ENCODE data around the gene CRIM1. TPM values are rescaled to one million over a fixed set of nuclear protein-coding genes. Genes with fewer than 3 reads are reported as not detected.

Gene CRIM1
- total and polyA plus RNA-seq, 2 experiments from 2014 or later, result 10.5 to 36.4 TPM

DNA sequence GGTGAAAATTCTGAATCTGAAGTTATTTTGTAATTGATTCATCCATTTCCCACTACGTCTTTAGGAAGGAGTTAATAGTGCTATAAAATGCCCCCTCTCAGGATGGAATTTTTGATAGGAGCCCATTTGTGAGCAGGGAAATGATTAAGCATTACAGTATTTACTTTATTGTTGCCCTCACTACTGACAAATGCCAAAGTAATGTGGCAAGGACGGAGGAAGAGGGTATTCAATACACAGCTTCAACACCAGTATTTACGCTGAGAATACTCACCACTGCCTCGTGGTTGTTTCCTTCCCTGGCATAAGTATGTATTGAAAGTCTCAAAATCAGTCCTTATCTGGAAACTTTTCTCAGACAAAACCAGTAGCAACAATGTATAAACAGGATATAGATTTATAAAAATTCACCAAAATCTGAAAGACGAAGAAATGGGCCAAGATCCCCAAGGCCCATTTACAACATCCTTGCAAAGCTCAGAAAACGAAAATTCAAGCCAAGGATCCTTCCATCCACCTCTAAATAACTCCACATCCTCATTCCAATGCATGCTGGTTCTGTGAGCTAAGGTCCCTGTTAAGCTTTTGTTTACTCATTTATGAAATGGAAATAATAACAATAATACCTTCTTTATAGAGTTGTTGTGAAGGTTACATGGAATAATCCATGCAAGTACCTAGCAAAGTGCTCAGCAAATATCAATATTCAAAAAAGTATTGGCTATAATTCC lies 213.1 kb downstream of the CRIM1 start:
- H4K20me1 ChIP-seq (replicated peaks; ENCODE audit: insufficient read depth), result no peaks in the 10 kb centered on the region
- H3K36me3 ChIP-seq (ENCODE audit: insufficient read depth), result no peaks in the 10 kb centered on the region
- no peak overlapping the region for H2AFZ ChIP-seq
- H3K4me1 ChIP-seq (ENCODE audit: insufficient read depth), result peaks cover 51% of the 10 kb centered on the region
- no peak for TF ChIP-seq ZNF331 (CRISPR knock-in tag; IDR thresholded peaks at IDR 0.05; ENCODE audit: low read depth)
- no peak for TF ChIP-seq ZNF114 (CRISPR knock-in tag; IDR thresholded peaks at IDR 0.05)
- TF ChIP-seq EZH2 (IDR thresholded peaks at IDR 0.05; ENCODE audit: low read depth, unreplicated experiment), result no peak
- TF ChIP-seq, protein P1, sequence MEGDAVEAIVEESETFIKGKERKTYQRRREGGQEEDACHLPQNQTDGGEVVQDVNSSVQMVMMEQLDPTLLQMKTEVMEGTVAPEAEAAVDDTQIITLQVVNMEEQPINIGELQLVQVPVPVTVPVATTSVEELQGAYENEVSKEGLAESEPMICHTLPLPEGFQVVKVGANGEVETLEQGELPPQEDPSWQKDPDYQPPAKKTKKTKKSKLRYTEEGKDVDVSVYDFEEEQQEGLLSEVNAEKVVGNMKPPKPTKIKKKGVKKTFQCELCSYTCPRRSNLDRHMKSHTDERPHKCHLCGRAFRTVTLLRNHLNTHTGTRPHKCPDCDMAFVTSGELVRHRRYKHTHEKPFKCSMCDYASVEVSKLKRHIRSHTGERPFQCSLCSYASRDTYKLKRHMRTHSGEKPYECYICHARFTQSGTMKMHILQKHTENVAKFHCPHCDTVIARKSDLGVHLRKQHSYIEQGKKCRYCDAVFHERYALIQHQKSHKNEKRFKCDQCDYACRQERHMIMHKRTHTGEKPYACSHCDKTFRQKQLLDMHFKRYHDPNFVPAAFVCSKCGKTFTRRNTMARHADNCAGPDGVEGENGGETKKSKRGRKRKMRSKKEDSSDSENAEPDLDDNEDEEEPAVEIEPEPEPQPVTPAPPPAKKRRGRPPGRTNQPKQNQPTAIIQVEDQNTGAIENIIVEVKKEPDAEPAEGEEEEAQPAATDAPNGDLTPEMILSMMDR (conservative IDR thresholded peaks at IDR 0.05; ENCODE audit: low read depth in 2 of 2), result no peak
- no peak for TF ChIP-seq POLR2AphosphoS5 (IDR thresholded peaks at IDR 0.05; ENCODE audit: low read depth)
- TF ChIP-seq CREB1 (CRISPR knock-in tag; IDR thresholded peaks at IDR 0.05; ENCODE audit: low read depth), result no peak
- Mint-ChIP-seq H3K27ac (0 out of 2 replicates have a peak overlapping the region, but pooled peaks have one; percentile 44), H3K4me1 (peaks cover 61% of the 10 kb centered on the region), H3K4me3 (no peak overlapping the region), H3K27me3 (ENCODE audit: insufficient read depth, low read depth, poor library complexity) (peaks cover 4% of the 10 kb centered on the region), H3K9me3 (no peaks in the 10 kb centered on the region; the same call in 2 of the 3 replicates), H3K36me3 (ENCODE audit: low read depth) (peaks cover 16% of the 10 kb centered on the region; the same call in 2 of the 3 replicates)
- H3K27me3 ChIP-seq (ENCODE audit: insufficient read depth), result no peaks in the 10 kb centered on the region
- no peak overlapping the region for H3K4me3 ChIP-seq
- peaks cover 17% of the 10 kb centered on the region; the same call in 1 of the 2 replicates for H3K79me2 ChIP-seq (replicated peaks; ENCODE audit: insufficient read depth)
- H3K27ac ChIP-seq (ENCODE audit: low read depth), result peak overlapping the region; percentile 56; the same call in 1 of the 2 replicates
- ATAC-seq, result peak; percentile 42
- no peaks in the 10 kb centered on the region for H3F3A ChIP-seq (replicated peaks; ENCODE audit: low read depth)
- peak; percentile 24 for DNase-seq (ENCODE audit: low spot score)
- no peaks in the 10 kb centered on the region for H3K9me2 ChIP-seq (ENCODE audit: insufficient read depth)
- H3K4me2 ChIP-seq, result peak overlapping the region; percentile 22

DNA sequence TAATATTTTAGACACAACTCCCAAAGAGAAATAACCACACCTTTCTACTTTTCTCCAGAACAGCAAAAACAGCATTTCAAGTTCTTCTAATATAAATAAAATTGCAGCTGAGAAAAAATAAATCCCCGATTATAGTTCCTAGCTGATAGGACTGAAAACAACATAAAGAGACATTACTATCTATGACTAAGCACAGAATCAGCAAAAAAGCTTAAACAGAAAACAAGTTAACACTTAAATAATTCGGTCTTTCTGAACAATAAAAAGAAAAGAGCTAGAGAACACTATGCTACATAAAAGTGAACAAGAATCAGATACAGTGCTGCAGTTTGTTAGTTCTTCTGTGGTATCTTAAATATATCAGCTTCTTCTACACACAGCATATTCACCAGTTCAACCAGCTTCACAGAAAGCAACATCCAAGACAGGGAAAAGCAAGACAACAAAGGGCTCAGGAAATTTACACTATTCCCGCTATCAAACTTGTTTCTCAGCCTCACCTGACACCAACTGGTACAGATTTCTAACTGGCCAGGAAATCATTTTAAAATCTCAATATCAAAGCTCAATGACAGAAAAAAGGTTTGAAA lies 213.8 kb downstream of the CRIM1 start:
- H3K4me3 Mint-ChIP-seq, result no peak overlapping the region
- Histone ChIP-seq H3K27ac (ENCODE audit: low read depth) (peak overlapping the region; percentile 56), H3K9me2 (ENCODE audit: insufficient read depth) (no peaks in the 10 kb centered on the region), H3K4me1 (ENCODE audit: insufficient read depth) (peaks cover 48% of the 10 kb centered on the region), H3F3A (replicated peaks; ENCODE audit: low read depth) (no peaks in the 10 kb centered on the region), H2AFZ (no peak overlapping the region), H3K4me2 (peak overlapping the region; percentile 22), H4K20me1 (replicated peaks; ENCODE audit: insufficient read depth) (no peaks in the 10 kb centered on the region), H3K36me3 (ENCODE audit: insufficient read depth) (no peaks in the 10 kb centered on the region), H3K27me3 (ENCODE audit: insufficient read depth) (no peaks in the 10 kb centered on the region), H3K4me3 (no peak overlapping the region), H3K79me2 (replicated peaks; ENCODE audit: insufficient read depth) (peaks cover 17% of the 10 kb centered on the region; the same call in 1 of the 2 replicates)
- H3K4me1 Mint-ChIP-seq, result peaks cover 56% of the 10 kb centered on the region
- H3K27ac Mint-ChIP-seq, result peak overlapping the region; percentile 50
- H3K27me3 Mint-ChIP-seq (ENCODE audit: insufficient read depth, low read depth, poor library complexity), result peaks cover 2% of the 10 kb centered on the region
- H3K9me3 Mint-ChIP-seq, result no peaks in the 10 kb centered on the region; the same call in 2 of the 3 replicates
- peak; percentile 33 for DNase-seq (ENCODE audit: low spot score)
- peaks cover 16% of the 10 kb centered on the region; the same call in 2 of the 3 replicates for H3K36me3 Mint-ChIP-seq (ENCODE audit: low read depth)
- peak; percentile 34; the same call in 1 of the 3 replicates for ATAC-seq
- no peak for TF ChIP-seq STAT1 (IDR thresholded peaks at IDR 0.05; ENCODE audit: unreplicated experiment)
- no peak for TF ChIP-seq EZH2phosphoT487 (IDR thresholded peaks at IDR 0.05; ENCODE audit: unreplicated experiment)
- TF ChIP-seq, protein P1 (conservative IDR thresholded peaks at IDR 0.05; ENCODE audit: low read depth in 2 of 2), result no peak
- TF ChIP-seq, protein P2, sequence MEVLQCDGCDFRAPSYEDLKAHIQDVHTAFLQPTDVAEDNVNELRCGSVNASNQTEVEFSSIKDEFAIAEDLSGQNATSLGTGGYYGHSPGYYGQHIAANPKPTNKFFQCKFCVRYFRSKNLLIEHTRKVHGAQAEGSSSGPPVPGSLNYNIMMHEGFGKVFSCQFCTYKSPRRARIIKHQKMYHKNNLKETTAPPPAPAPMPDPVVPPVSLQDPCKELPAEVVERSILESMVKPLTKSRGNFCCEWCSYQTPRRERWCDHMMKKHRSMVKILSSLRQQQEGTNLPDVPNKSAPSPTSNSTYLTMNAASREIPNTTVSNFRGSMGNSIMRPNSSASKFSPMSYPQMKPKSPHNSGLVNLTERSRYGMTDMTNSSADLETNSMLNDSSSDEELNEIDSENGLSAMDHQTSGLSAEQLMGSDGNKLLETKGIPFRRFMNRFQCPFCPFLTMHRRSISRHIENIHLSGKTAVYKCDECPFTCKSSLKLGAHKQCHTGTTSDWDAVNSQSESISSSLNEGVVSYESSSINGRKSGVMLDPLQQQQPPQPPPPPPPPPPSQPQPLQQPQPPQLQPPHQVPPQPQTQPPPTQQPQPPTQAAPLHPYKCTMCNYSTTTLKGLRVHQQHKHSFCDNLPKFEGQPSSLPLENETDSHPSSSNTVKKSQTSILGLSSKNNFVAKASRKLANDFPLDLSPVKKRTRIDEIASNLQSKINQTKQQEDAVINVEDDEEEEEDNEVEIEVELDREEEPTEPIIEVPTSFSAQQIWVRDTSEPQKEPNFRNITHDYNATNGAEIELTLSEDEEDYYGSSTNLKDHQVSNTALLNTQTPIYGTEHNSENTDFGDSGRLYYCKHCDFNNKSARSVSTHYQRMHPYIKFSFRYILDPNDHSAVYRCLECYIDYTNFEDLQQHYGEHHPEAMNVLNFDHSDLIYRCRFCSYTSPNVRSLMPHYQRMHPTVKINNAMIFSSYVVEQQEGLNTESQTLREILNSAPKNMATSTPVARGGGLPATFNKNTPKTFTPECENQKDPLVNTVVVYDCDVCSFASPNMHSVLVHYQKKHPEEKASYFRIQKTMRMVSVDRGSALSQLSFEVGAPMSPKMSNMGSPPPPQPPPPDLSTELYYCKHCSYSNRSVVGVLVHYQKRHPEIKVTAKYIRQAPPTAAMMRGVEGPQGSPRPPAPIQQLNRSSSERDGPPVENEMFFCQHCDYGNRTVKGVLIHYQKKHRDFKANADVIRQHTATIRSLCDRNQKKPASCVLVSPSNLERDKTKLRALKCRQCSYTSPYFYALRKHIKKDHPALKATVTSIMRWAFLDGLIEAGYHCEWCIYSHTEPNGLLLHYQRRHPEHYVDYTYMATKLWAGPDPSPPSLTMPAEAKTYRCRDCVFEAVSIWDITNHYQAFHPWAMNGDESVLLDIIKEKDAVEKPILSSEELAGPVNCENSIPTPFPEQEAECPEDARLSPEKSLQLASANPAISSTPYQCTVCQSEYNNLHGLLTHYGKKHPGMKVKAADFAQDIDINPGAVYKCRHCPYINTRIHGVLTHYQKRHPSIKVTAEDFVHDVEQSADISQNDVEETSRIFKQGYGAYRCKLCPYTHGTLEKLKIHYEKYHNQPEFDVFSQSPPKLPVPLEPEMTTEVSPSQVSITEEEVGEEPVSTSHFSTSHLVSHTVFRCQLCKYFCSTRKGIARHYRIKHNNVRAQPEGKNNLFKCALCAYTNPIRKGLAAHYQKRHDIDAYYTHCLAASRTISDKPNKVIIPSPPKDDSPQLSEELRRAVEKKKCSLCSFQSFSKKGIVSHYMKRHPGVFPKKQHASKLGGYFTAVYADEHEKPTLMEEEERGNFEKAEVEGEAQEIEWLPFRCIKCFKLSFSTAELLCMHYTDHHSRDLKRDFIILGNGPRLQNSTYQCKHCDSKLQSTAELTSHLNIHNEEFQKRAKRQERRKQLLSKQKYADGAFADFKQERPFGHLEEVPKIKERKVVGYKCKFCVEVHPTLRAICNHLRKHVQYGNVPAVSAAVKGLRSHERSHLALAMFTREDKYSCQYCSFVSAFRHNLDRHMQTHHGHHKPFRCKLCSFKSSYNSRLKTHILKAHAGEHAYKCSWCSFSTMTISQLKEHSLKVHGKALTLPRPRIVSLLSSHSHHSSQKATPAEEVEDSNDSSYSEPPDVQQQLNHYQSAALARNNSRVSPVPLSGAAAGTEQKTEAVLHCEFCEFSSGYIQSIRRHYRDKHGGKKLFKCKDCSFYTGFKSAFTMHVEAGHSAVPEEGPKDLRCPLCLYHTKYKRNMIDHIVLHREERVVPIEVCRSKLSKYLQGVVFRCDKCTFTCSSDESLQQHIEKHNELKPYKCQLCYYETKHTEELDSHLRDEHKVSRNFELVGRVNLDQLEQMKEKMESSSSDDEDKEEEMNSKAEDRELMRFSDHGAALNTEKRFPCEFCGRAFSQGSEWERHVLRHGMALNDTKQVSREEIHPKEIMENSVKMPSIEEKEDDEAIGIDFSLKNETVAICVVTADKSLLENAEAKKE (CRISPR knock-in tag; IDR thresholded peaks at IDR 0.05), result no peak
- TF ChIP-seq POLR2AphosphoS5 (IDR thresholded peaks at IDR 0.05; ENCODE audit: low read depth), result no peak
- TF ChIP-seq CREB1 (CRISPR knock-in tag; IDR thresholded peaks at IDR 0.05; ENCODE audit: low read depth), result no peak
